Glomerular visceral epithelial cell (primary cell): Measurements from ENCODE around the gene LRMDA.

Source experiments
- DNase-seq: peaks from one replicate; pipeline ENCODE4 v3.0.0-alpha.2; 2016; ENCODE audit errors: extremely low spot score

LRMDA gene

DNA sequence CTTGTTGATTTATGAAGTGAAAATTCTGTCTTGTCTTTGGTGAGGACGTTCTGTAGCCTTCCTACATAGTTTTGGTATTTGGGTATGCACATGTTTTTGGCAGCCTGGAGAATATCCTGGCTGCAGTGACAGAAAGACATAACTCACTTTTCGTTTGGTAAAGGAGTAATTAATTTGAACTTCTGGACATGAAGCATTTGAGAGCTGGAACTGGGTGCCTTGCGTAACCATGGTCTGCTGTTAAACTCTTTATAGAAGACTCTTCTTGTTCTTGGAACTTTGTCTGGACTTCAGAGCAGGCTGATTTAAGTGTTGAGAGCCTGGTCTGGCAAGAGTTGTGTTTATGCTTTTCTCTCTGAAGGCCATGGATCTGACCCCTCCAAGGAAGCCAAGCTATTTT is 231.3 kb downstream of the LRMDA start:
- no peak for DNase-seq

GRCh38 chr10:75663947-75664664 is 232.7 kb downstream of the LRMDA start:
- no peak for DNase-seq

DNA sequence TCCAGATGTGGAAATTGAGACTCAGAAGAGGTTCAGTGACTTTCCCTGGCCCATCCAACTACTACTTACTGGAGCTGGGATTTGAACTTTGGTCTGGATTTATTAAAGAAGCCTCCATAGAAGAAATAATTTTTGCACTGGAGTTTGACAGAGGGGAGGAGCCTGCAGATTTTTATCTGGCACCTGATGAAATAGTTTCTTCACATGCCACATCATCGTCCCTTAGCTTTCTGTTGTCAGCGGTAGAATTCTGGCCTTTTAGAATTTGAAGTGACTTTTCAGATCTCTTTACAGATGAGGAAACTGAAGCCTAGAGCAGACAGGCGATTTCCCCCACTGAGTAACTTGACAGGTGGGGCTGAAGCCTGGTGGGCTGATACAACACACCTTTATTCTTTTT is 233.5 kb downstream of the LRMDA start:
- DNase-seq = no peak

DNA sequence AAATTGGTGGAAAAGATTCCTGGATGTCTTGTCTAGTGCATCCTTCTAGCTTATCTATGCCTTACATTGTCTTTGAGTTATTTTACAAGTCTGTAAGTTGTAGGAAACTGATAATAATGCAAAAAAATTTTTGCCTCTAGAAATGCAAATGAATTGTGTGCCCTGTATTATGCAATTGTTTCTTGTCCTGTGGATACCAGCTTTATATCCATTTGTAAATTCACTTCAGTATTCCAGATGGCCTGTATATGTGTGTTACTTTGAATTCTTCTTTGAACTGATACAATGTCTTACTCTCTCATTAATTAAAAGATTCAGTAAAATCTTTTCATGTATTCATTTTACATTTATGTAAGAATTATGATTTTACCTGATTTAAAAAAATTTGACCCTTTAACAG is 234.3 kb downstream of the LRMDA start:
- DNase-seq = no peak

DNA sequence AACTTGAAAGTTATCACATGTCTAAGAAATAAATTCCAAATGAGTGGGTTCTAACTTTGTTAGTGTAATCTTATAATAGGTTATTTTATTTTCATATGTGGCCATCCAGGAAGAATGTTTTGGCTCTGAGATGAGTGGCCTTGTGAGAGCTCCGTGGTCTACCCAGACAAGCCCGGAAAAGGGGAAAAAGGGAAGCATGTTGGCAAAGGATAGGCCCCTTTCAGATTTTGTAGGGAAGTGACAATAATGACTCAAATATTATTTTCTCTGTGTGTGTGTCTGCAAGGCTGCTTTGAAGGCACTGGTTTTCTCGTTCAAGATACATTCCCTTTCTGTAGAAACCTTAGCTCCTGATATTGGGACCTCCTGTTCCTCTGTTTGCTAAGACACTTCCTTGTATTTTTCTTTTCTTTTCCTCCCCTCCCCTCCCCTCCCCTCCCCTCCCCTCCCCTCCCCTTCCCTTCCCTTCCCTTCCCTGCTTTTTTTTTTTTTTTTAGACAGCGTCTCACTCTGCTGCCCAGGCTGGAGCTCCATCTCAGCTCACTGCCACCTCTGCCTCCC is 240.8 kb downstream of the LRMDA start:
- DNase-seq = no peak

DNA sequence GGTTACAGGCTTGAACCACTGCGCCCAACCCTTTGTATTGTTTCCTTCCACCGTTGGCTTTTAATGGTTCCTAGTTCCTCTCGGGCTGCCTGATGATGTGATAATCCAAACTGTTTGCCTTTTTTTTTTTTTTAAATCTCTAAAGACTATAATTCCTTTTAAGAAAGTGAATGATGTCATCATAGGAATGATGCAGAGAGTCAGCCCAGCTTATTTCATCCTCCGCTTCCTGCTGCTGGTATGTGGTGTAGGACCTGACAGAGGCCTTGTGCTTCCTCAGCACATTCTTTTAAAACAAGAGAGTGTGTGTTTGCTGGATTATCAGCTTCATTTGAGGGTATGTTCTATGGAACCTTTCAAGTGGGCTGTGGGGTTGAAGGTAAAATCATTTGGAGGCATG is 241.4 kb downstream of the LRMDA start:
- no peak for DNase-seq

GRCh38 chr10:75677541-75677940 is 246.1 kb downstream of the LRMDA start:
- DNase-seq = no peak

- no peak for DNase-seq
Observed at GRCh38 chr10:75678527-75678926, 247.1 kb downstream of the LRMDA start.

GRCh38 chr10:75679536-75679935 is 248.1 kb downstream of the LRMDA start:
- no peak for DNase-seq

GRCh38 chr10:75681334-75681733 is 249.9 kb downstream of the LRMDA start:
- no peak for DNase-seq

- DNase-seq = no peak
Observed at GRCh38 chr10:75682649-75683557, 251.5 kb downstream of the LRMDA start.

DNA sequence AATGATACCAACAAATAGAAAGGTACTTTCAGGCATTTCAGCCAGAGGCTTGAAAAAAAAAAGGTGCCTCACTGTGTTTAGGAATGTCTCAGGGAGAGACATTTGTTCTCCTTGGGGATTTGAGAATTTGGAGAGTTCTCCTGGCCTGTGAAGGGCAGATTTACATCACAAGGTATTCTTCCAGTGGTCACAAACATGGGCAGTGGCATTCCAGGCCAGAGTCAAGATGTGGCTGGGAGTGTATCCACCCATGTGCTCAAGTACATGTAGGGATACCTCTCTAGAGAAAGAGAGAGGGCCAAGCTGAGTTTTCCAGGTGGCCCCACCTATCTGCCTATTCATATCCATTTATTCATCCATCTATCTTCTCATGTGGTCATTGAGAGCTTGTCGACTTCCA is 253.8 kb downstream of the LRMDA start:
- no peak for DNase-seq

- DNase-seq = no peak
Observed at GRCh38 chr10:75688506-75689300, 257.3 kb downstream of the LRMDA start.

GRCh38 chr10:75693489-75693888 is 262.1 kb downstream of the LRMDA start:
- no peak for DNase-seq

DNA sequence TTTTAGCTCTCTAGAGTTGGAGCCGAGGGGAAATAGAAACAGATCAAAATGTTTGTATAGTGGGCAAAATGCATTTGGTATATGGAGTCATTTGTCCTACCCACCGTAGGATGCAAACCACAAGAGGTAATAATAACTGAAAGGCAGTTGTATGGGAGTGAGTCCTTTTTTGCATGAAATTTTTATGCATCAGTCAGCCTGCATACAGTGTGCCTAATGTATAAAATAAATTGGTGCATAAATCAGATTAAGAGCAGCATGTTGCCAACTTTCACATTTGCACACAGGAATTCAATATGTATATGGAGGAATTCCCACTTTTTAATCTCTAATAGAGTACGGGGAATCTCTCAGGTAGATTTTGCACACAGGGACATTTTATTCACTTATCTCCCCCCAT is 262.8 kb downstream of the LRMDA start:
- no peak for DNase-seq

GRCh38 chr10:75694790-75695189 is 263.4 kb downstream of the LRMDA start:
- no peak for DNase-seq

GRCh38 chr10:75695994-75696393 is 264.6 kb downstream of the LRMDA start:
- no peak for DNase-seq

- no peak for DNase-seq
Observed at GRCh38 chr10:75696536-75696935, 265.1 kb downstream of the LRMDA start.

GRCh38 chr10:75703191-75703854 is 271.9 kb downstream of the LRMDA start:
- DNase-seq = no peak

- DNase-seq = no peak
Observed at GRCh38 chr10:75705426-75705825, 274.0 kb downstream of the LRMDA start.

DNA sequence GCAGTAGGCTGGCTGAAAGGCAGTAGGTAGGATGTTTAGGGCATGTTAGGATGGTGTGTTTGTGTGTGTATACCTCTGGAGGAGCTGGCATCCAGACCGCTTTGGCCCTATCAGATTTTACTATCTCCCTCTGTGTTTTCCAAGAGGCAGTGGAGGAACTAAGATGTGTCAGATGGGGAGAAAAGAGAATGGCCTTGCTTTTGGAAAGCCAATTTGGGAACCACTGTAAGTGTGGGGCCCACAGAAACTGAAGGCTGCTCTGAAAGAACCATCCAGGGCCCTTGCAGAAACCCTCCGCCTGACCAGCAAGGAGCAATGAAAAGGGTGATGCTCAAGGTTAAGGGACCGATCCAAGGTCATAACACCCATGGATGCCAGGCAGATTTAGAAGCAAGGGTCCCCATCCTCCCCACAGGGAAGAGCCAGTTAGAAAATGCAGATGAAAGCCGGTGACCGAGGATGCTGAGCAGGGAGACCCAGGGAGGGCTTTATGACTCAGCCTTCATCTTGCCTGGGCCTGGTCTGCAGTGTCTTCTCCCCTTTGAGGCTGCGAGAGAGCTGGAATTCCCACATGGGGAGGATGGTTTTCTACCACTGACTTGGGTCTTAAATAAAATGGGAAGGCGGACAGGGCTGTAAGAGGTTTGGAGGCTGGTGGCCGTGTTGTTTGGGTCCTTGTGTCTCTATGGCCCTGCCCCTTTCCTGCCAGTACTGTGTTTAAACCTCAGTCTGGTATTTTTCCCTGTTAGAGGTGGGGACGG is 275.8 kb downstream of the LRMDA start:
- no peak for DNase-seq
